ENCODE results near the gene AKNA.

DNA sequence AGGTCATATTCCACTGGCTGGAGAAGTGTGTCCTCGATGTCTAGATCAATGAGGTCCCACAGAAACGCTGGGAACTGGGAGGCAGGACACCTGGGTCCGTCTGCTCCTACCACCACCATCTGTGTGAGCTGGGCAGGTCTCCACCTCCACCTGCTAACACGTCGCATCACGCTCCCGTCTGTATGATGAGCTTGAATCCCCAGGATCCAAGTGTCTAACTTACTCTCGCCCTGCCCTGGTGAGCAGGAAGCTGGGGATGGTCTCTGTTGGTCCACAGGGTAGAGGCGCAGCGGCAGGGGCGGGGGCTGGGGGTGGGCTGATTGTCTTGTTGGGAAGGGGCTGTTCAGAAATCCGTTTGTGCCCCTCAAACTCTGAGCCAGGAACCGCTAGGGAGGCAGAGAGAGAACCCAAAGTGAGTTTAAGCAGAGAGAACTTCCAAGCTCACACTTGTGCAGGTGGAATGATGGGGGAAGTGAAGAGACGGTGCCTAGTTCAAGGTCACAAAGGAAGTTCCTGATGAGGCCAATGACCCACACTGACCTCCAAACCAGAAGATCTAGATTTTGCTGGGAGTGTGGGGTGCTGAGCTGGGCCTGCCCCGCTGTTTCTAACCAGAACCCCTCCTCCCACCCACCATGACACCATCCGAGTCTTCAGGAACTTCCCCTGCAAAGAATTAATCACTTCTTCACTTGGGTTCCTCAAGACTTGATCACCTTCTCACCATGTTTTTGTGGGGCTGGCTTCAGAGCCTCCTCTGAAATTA, 37.0 kb downstream of the AKNA start:
- TF ChIP-seq, protein P1, sequence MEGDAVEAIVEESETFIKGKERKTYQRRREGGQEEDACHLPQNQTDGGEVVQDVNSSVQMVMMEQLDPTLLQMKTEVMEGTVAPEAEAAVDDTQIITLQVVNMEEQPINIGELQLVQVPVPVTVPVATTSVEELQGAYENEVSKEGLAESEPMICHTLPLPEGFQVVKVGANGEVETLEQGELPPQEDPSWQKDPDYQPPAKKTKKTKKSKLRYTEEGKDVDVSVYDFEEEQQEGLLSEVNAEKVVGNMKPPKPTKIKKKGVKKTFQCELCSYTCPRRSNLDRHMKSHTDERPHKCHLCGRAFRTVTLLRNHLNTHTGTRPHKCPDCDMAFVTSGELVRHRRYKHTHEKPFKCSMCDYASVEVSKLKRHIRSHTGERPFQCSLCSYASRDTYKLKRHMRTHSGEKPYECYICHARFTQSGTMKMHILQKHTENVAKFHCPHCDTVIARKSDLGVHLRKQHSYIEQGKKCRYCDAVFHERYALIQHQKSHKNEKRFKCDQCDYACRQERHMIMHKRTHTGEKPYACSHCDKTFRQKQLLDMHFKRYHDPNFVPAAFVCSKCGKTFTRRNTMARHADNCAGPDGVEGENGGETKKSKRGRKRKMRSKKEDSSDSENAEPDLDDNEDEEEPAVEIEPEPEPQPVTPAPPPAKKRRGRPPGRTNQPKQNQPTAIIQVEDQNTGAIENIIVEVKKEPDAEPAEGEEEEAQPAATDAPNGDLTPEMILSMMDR (IDR thresholded peaks at IDR 0.05; ENCODE audit: poor library complexity), result no peak
- TF ChIP-seq EZH2 (IDR thresholded peaks at IDR 0.05; ENCODE audit: borderline replicate concordance) (no peak), EZH2phosphoT487 (IDR thresholded peaks at IDR 0.05; ENCODE audit: low read depth, severe bottlenecking, unreplicated experiment) (no peak)

Data from hepatocyte (in vitro differentiated cells).